Colonic mucosa (tissue), 4 donors: ENCODE data around the gene CNR2. TPM values are rescaled to one million over a fixed set of nuclear protein-coding genes. Genes with fewer than 3 reads are reported as not detected.
A peak's percentile ranks its signal among the peaks of the same experiment; 100 is the strongest.
"Not testable (repeated sequence)": the region's sequence is repeated elsewhere in the genome, so short reads cannot be mapped to it uniquely, and the experiment has no call there.

Experiments used
- DNase-seq: peaks from one replicate; pipeline ENCODE4 v3.0.0-alpha.2; 2020
- H3K27ac ChIP-seq: fragments of 200-600 bp; one replicate; pipeline ENCODE4 v1.8.0; 2021
- H3K27me3 ChIP-seq: fragments of 200-600 bp; one replicate; pipeline ENCODE4 v1.8.0; 2021
- H3K36me3 ChIP-seq: fragments of 200-600 bp; one replicate; pipeline ENCODE4 v1.8.0; 2021
- H3K4me1 ChIP-seq: fragments of 200-600 bp; one replicate; pipeline ENCODE4 v1.8.0; 2021; ENCODE audit warnings: mild to moderate bottlenecking
- H3K4me3 ChIP-seq: fragments of 200-600 bp; one replicate; pipeline ENCODE4 v1.8.0; 2021
- H3K9ac ChIP-seq, 2 donors: one replicate each; pipeline ENCODE4 v1.7.0; 2013; ENCODE audit warnings: control low read depth in 2 of 2, low read depth in 2 of 2, low read length in 2 of 2
- H3K9me3 ChIP-seq: fragments of 200-600 bp; one replicate; pipeline ENCODE4 v1.8.0; 2021
- CTCF ChIP-seq: fragments of 200-600 bp; IDR thresholded peaks from one replicate; pipeline ENCODE4 v1.8.0; 2022; ENCODE audit warnings: antibody characterized with exemption, mild to moderate bottlenecking
- intact Hi-C: fragments of 100-400 bp; cut with DNase I; formaldehyde crosslinking; loops from one replicate; pipeline ENCODE4 v1.14.1; 2022
- total RNA-seq, 2 donors: library from RNA; stranded (reverse); fragmentation: NEBNext Ultra II Directional in 1 of 2; extraction: Animal tissue kit (Norgen Biotek cat#: 25700) in 1 of 2; gene quantifications; one replicate each; pipeline ENCODE4 v1.2.1, GENCODE V29; 2021
- donor health status: healthy.
- donor health status: DM: no; HTN: no; CAD: no.
- donor health status: DM: no; HTN: no; CAD: no.

The CNR2 gene
- total RNA-seq, 2 donors from 2014 or later: 0.12 to 0.13 TPM

GRCh38 chr1:23867542-23867894 lies 45.6 kb downstream of the CNR2 start:
- peak overlapping the region; percentile 53 for H3K27ac ChIP-seq
- TF ChIP-seq CTCF: no peak
- intact Hi-C loops: loop anchor here (5.0 kb wide), 1 partner anchor 55 kb away; no protein-coding TSS in a partner anchor
- H3K9me3 ChIP-seq: no peaks in the 10 kb centered on the region
- H3K27me3 ChIP-seq: no peaks in the 10 kb centered on the region
- no peaks in the 10 kb centered on the region for H3K4me1 ChIP-seq
- H3K36me3 ChIP-seq: peaks cover 5% of the 10 kb centered on the region
- DNase-seq: peak; percentile 30
- peak overlapping the region; percentile 70 to 86 for H3K9ac ChIP-seq
- peak overlapping the region; percentile 92 for H3K4me3 ChIP-seq

- Histone ChIP-seq H3K27me3 (no peaks in the 10 kb centered on the region), H3K4me3 (no peak overlapping the region), H3K36me3 (peaks cover 13% of the 10 kb centered on the region), H3K9ac (no peak overlapping the region), H3K4me1 (no peaks in the 10 kb centered on the region), H3K27ac (no peak overlapping the region), H3K9me3 (no peaks in the 10 kb centered on the region)
- no peak for TF ChIP-seq CTCF
- peak; percentile 47 for DNase-seq
- intact Hi-C loops: loop anchor here (5.0 kb wide), 1 partner anchor 53 kb away; no protein-coding TSS in a partner anchor
Observed at GRCh38 chr1:23865543-23865930, 47.6 kb downstream of the CNR2 start.

GRCh38 chr1:23864801-23865542 lies 48.2 kb downstream of the CNR2 start:
- TF ChIP-seq CTCF: no peak
- peaks cover 13% of the 10 kb centered on the region for H3K36me3 ChIP-seq
- no peaks in the 10 kb centered on the region for H3K4me1 ChIP-seq
- H3K27me3 ChIP-seq: no peaks in the 10 kb centered on the region
- H3K27ac ChIP-seq: no peak overlapping the region
- no peak overlapping the region for H3K9ac ChIP-seq
- no peak overlapping the region for H3K4me3 ChIP-seq
- H3K9me3 ChIP-seq: no peaks in the 10 kb centered on the region
- intact Hi-C loops: loop anchor here (5.0 kb wide), 1 partner anchor 53 kb away; no protein-coding TSS in a partner anchor
- no peak for DNase-seq

- no peak for TF ChIP-seq CTCF
- H3K9ac ChIP-seq: no peak overlapping the region
- no peaks in the 10 kb centered on the region for H3K4me1 ChIP-seq
- no peaks in the 10 kb centered on the region for H3K27me3 ChIP-seq
- no peak overlapping the region for H3K27ac ChIP-seq
- intact Hi-C loops: no loop called here
- H3K9me3 ChIP-seq: no peaks in the 10 kb centered on the region
- no peak for DNase-seq
- H3K4me3 ChIP-seq: no peak overlapping the region
- peaks cover 13% of the 10 kb centered on the region for H3K36me3 ChIP-seq
Observed at GRCh38 chr1:23862640-23863039, 50.5 kb downstream of the CNR2 start.

- intact Hi-C loops: no loop called here
- Histone ChIP-seq H3K27ac (no peak overlapping the region), H3K4me3 (no peak overlapping the region), H3K9me3 (no peaks in the 10 kb centered on the region), H3K4me1 (no peaks in the 10 kb centered on the region), H3K9ac (no peak overlapping the region), H3K36me3 (no peaks in the 10 kb centered on the region), H3K27me3 (no peaks in the 10 kb centered on the region)
- no peak for TF ChIP-seq CTCF
- DNase-seq: no peak
Observed at GRCh38 chr1:23854568-23854967, 58.6 kb downstream of the CNR2 start.

- H3K27ac ChIP-seq, DNase-seq, intact Hi-C loops, H3K9ac ChIP-seq, H3K9me3 ChIP-seq, H3K4me3 ChIP-seq, H3K36me3 ChIP-seq, H3K27me3 ChIP-seq, H3K4me1 ChIP-seq: not testable (repeated sequence)
Observed at GRCh38 chr1:23853124-23853523, 60.0 kb downstream of the CNR2 start.

- H3K36me3 ChIP-seq, H3K9ac ChIP-seq, H3K27me3 ChIP-seq, H3K4me1 ChIP-seq, H3K27ac ChIP-seq, intact Hi-C loops, H3K4me3 ChIP-seq, H3K9me3 ChIP-seq, DNase-seq: not testable (repeated sequence)
Observed at GRCh38 chr1:23851406-23851805, 61.8 kb downstream of the CNR2 start.
